Osteocyte (in vitro differentiated cells): ENCODE results near the gene BAAT. TPM values are rescaled to one million over a fixed set of nuclear protein-coding genes. Genes with fewer than 3 reads are reported as not detected.

Experiments
- DNase-seq: peaks from one replicate; pipeline ENCODE4 v3.0.0; 2021; ENCODE audit warnings: mixed read lengths; ENCODE audit not compliant: unreplicated experiment; ENCODE audit errors: extremely low spot score
- H3K27ac Mint-ChIP-seq: one replicate; pipeline ENCODE4 v1.8.0; 2021; ENCODE audit warnings: mild to moderate bottlenecking, mixed read lengths; ENCODE audit not compliant: unreplicated experiment
- H3K27me3 Mint-ChIP-seq: one replicate; pipeline ENCODE4 v1.8.0; 2021; ENCODE audit warnings: mixed read lengths; ENCODE audit not compliant: unreplicated experiment
- H3K36me3 Mint-ChIP-seq: one replicate; pipeline ENCODE4 v1.8.0; 2021; ENCODE audit warnings: mixed read lengths; ENCODE audit not compliant: unreplicated experiment
- H3K4me1 Mint-ChIP-seq: one replicate; pipeline ENCODE4 v1.8.0; 2021; ENCODE audit warnings: mixed read lengths; ENCODE audit not compliant: unreplicated experiment
- H3K4me3 Mint-ChIP-seq: one replicate; pipeline ENCODE4 v1.8.0; 2021; ENCODE audit warnings: mild to moderate bottlenecking, moderate library complexity, mixed read lengths; ENCODE audit not compliant: unreplicated experiment
- H3K9me3 Mint-ChIP-seq: one replicate; pipeline ENCODE4 v1.8.0; 2021; ENCODE audit warnings: mixed read lengths; ENCODE audit not compliant: unreplicated experiment
- CTCF ChIP-seq: fragments of 200-600 bp; sonication (generic); IDR thresholded peaks from 2 replicates; pipeline ENCODE4 v1.5.0; 2021; ENCODE audit warnings: antibody characterized with exemption, mild to moderate bottlenecking, moderate library complexity
- total RNA-seq: library from RNA; stranded (reverse); gene quantifications from 2 replicates; pipeline ENCODE4 v1.2.1, GENCODE V29; 2021

Gene BAAT
- total RNA-seq, 1 donor from 2014 or later: 0.13 TPM

- TF ChIP-seq CTCF: no peak
- DNase-seq: no peak
- no peaks in the 10 kb centered on the region for H3K9me3 Mint-ChIP-seq
- no peaks in the 10 kb centered on the region for H3K4me1 Mint-ChIP-seq
- no peak overlapping the region for H3K27ac Mint-ChIP-seq
- no peak overlapping the region for H3K4me3 Mint-ChIP-seq
- H3K36me3 Mint-ChIP-seq: no peaks in the 10 kb centered on the region
- H3K27me3 Mint-ChIP-seq: peaks cover 8% of the 10 kb centered on the region
Observed at GRCh38 chr9:101324245-101324804, 60.5 kb downstream of the BAAT start.

GRCh38 chr9:101323129-101323528 lies 61.7 kb downstream of the BAAT start:
- Mint-ChIP-seq H3K4me1 (no peaks in the 10 kb centered on the region), H3K9me3 (no peaks in the 10 kb centered on the region), H3K36me3 (no peaks in the 10 kb centered on the region), H3K4me3 (no peak overlapping the region), H3K27me3 (peaks cover 7% of the 10 kb centered on the region), H3K27ac (no peak overlapping the region)
- DNase-seq: no peak
- TF ChIP-seq CTCF: no peak

- H3K4me1 Mint-ChIP-seq: no peaks in the 10 kb centered on the region
- H3K36me3 Mint-ChIP-seq: no peaks in the 10 kb centered on the region
- no peak overlapping the region for H3K27ac Mint-ChIP-seq
- no peak for TF ChIP-seq CTCF
- H3K27me3 Mint-ChIP-seq: peaks cover 21% of the 10 kb centered on the region
- DNase-seq: no peak
- H3K9me3 Mint-ChIP-seq: no peaks in the 10 kb centered on the region
- H3K4me3 Mint-ChIP-seq: no peak overlapping the region
Observed at GRCh38 chr9:101317735-101318134, 67.1 kb downstream of the BAAT start.

GRCh38 chr9:101315112-101315450 lies 69.7 kb downstream of the BAAT start:
- Mint-ChIP-seq H3K4me1 (no peaks in the 10 kb centered on the region), H3K36me3 (no peaks in the 10 kb centered on the region), H3K27ac (no peak overlapping the region), H3K9me3 (no peaks in the 10 kb centered on the region), H3K4me3 (no peak overlapping the region), H3K27me3 (peaks cover 24% of the 10 kb centered on the region)
- no peak for DNase-seq
- TF ChIP-seq CTCF: no peak

- Mint-ChIP-seq H3K27ac (no peak overlapping the region), H3K36me3 (no peaks in the 10 kb centered on the region), H3K4me1 (no peaks in the 10 kb centered on the region), H3K27me3 (peaks cover 31% of the 10 kb centered on the region), H3K4me3 (no peak overlapping the region), H3K9me3 (no peaks in the 10 kb centered on the region)
- TF ChIP-seq CTCF: no peak
- DNase-seq: no peak
Observed at GRCh38 chr9:101312661-101313060, 72.1 kb downstream of the BAAT start.
